ENCODE results near the gene LINC00632. TPM values are rescaled to one million over a fixed set of nuclear protein-coding genes. Genes with fewer than 3 reads are reported as not detected.
A peak's percentile ranks its signal among the peaks of the same experiment; 100 is the strongest.

The LINC00632 gene
- total and polyA plus RNA-seq, 12 donors: 2.3 to 94.0 (median 12.9) TPM

GRCh38 chrX:140756941-140757340 lies 47.4 kb downstream of the LINC00632 start:
- no peak for TF ChIP-seq CTCF (IDR thresholded peaks at IDR 0.05)
- TF ChIP-seq POLR2A (IDR thresholded peaks at IDR 0.05): no peak
- H3K4me1 ChIP-seq (replicated peaks in 1 of 2): no peaks in the 10 kb centered on the region
- DNase-seq: no peak
- H3K27me3 ChIP-seq: peaks cover 19% of the 10 kb centered on the region
- 39 to 62% (median 50%) methylated on average over 4 to 6 of the region's 6 CpGs for WGBS, 4 donors
- H3K27ac ChIP-seq: no peak overlapping the region
- no peak overlapping the region for H3K4me3 ChIP-seq
- H3K36me3 ChIP-seq (replicated peaks in 1 of 2): no peaks in the 10 kb centered on the region
- H3K9me3 ChIP-seq (replicated peaks in 1 of 3): no peaks in the 10 kb centered on the region
- intact Hi-C loops (cut with DNase I): no loop called here

- no peaks in the 10 kb centered on the region for H3K36me3 ChIP-seq (replicated peaks in 1 of 2)
- peak; percentile 32 to 61 (median 43) for DNase-seq
- H3K9me3 ChIP-seq (replicated peaks in 1 of 3): no peaks in the 10 kb centered on the region
- H3K4me1 ChIP-seq (replicated peaks in 1 of 2): no peaks in the 10 kb centered on the region
- intact Hi-C loops (cut with DNase I): no loop called here
- peaks cover 22% of the 10 kb centered on the region for H3K27me3 ChIP-seq
- peak; percentile 54 to 76 (median 68) for TF ChIP-seq CTCF (IDR thresholded peaks at IDR 0.05)
- TF ChIP-seq POLR2A (IDR thresholded peaks at IDR 0.05): no peak
- 0 to 8% (median 1%) methylated on average over 7 of the region's 7 CpGs for WGBS, 4 donors
- no peak overlapping the region for H3K27ac ChIP-seq
- no peak overlapping the region for H3K4me3 ChIP-seq
Measured at GRCh38 chrX:140762061-140762460, 52.5 kb downstream of the LINC00632 start.

- Histone ChIP-seq H3K9me3 (replicated peaks in 1 of 3) (no peaks in the 10 kb centered on the region), H3K27me3 (peaks cover 13% of the 10 kb centered on the region), H3K4me3 (peak overlapping the region in 1 of 4 donors; percentile 35), H3K4me1 (replicated peaks in 1 of 2) (no peaks in the 10 kb centered on the region), H3K36me3 (replicated peaks in 1 of 2) (no peaks in the 10 kb centered on the region), H3K27ac (no peak overlapping the region)
- intact Hi-C loops (cut with DNase I): no loop called here
- peak; percentile 14 to 47 (median 17) for DNase-seq
- WGBS, 4 donors: 1 to 36% (median 25%) methylated on average over 31 of the region's 31 CpGs; no CpG with 5 or more reads in 1 of the 4 donors
- TF ChIP-seq CTCF (IDR thresholded peaks at IDR 0.05): no peak
Measured at GRCh38 chrX:140764401-140764919, 54.9 kb downstream of the LINC00632 start.

- H3K27ac ChIP-seq: no peak overlapping the region
- H3K27me3 ChIP-seq: peaks cover 8% of the 10 kb centered on the region
- no peaks in the 10 kb centered on the region for H3K9me3 ChIP-seq (replicated peaks in 1 of 3)
- no peaks in the 10 kb centered on the region for H3K4me1 ChIP-seq (replicated peaks in 1 of 2)
- WGBS, 4 donors: 22 to 42% (median 30%) methylated on average over 11 to 19 of the region's 19 CpGs
- no peak for TF ChIP-seq CTCF (IDR thresholded peaks at IDR 0.05)
- no peak for TF ChIP-seq POLR2A (IDR thresholded peaks at IDR 0.05)
- H3K36me3 ChIP-seq (replicated peaks in 1 of 2): no peaks in the 10 kb centered on the region
- no peak for DNase-seq
- peak overlapping the region in 1 of 4 donors; percentile 35 for H3K4me3 ChIP-seq
- intact Hi-C loops (cut with DNase I): no loop called here
Measured at GRCh38 chrX:140765043-140765784, 55.7 kb downstream of the LINC00632 start.

Data from adrenal gland (tissue), 12 donors.